ENCODE measurements around the gene FARP2. TPM values are rescaled to one million over a fixed set of nuclear protein-coding genes. Genes with fewer than 3 reads are reported as not detected.

The FARP2 gene
- total RNA-seq, 4 donors from 2014 or later: 42.7 to 229 (median 93.2) TPM

DNA sequence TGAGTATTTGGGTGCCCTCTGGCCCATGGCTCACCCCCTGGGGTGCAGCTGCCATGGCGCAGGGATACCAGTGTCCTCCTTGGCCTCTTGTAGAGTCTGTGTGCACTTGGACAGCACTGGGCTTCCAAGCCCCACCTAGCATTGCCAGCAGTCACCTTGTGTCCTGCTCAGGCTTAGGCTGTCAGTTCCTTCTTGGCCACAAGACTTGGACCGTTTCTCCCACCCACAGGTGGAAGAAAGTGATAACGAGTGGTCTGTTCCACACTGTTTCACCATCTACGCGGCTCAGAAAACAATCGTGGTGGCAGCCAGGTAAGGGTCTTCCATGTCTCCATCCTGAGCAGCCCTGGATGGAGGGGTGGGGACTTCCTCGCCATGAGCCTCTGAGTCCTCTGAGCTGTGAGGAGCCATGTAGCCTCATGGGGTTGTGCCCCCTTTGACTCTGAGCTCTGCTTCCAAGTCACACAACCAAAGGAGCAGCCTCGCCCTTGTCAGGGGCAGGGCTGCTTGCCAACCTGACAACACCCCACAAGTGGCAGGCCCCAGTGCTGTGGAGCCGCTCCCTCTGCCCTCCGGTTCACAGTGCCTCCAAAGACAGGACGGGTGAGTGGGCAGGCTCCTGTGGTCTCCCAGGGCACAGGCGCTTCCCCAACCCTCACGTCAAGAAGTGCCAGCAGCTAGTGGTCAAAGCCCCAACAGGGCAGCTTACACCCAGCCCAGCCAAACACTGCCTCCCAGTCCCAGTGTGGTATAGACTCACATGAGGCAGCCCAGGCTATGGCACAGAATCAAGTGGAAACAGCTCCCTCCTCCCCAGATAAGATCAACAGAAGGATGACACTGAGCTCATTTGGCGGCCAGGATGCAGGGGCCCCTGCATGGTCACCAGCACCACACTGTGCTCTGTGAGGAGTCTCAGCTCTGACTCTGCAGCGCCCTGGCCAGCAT is 133.9 kb downstream of the FARP2 start:
- H3K4me1 ChIP-seq: no peaks in the 10 kb centered on the region
- TF ChIP-seq, protein P1, sequence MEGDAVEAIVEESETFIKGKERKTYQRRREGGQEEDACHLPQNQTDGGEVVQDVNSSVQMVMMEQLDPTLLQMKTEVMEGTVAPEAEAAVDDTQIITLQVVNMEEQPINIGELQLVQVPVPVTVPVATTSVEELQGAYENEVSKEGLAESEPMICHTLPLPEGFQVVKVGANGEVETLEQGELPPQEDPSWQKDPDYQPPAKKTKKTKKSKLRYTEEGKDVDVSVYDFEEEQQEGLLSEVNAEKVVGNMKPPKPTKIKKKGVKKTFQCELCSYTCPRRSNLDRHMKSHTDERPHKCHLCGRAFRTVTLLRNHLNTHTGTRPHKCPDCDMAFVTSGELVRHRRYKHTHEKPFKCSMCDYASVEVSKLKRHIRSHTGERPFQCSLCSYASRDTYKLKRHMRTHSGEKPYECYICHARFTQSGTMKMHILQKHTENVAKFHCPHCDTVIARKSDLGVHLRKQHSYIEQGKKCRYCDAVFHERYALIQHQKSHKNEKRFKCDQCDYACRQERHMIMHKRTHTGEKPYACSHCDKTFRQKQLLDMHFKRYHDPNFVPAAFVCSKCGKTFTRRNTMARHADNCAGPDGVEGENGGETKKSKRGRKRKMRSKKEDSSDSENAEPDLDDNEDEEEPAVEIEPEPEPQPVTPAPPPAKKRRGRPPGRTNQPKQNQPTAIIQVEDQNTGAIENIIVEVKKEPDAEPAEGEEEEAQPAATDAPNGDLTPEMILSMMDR (IDR thresholded peaks at IDR 0.05): no peak
- no peak for TF ChIP-seq EP300 (IDR thresholded peaks at IDR 0.05)
- TF ChIP-seq POLR2A (IDR thresholded peaks at IDR 0.05): no peak
- no peaks in the 10 kb centered on the region for H3K27me3 ChIP-seq
- H3K4me3 ChIP-seq: no peak overlapping the region
- DNase-seq (ENCODE audit: low spot score in 2 of 2): no peak
- H3K9me3 ChIP-seq: no peaks in the 10 kb centered on the region
- H3K27ac ChIP-seq: no peak overlapping the region
- 85 to 89% methylated on average over 12 to 14 of the region's 15 CpGs for WGBS, 2 donors
- peaks cover 2 to 63% (median 8%) of the 10 kb centered on the region in 3 donors for H3K36me3 ChIP-seq

DNA sequence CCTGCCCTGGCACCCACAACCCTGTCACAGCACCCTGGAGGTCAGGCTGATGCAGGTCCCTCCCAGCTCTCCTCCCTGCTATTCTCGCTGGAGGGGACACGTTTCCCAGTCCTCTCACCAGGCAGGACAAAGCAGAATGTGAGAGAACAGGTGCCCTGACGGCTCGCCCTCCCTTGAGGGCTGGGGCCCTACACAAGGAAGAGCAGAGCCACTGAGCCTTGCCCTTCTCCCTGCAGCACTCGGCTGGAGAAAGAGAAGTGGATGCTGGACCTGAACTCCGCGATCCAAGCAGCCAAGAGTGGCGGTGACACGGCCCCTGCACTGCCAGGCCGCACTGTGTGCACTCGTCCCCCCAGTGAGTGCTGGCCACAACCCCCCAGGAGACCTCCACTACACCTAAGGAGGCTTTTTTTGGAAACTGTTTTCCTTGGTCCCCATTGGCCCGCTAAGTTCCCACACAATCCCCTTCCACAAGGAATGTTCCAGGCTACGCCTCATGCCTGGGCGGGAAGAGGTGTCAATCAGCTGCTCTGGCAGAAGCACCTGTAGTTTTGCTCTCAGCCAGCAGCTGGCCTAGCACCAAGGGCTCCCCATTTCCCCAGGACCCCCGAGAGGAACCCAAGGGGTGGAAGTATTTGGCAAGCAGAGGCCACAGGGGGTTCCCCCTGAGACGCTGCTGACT is 134.9 kb downstream of the FARP2 start:
- DNase-seq (ENCODE audit: low spot score in 2 of 2): no peak
- Histone ChIP-seq H3K4me1 (no peaks in the 10 kb centered on the region), H3K36me3 (peaks cover 2 to 72% (median 8%) of the 10 kb centered on the region in 3 donors), H3K27me3 (no peaks in the 10 kb centered on the region), H3K27ac (no peak overlapping the region), H3K4me3 (no peak overlapping the region), H3K9me3 (no peaks in the 10 kb centered on the region)
- 79% methylated on average over 15 to 16 of the region's 16 CpGs for WGBS, 2 donors
- TF ChIP-seq POLR2A (IDR thresholded peaks at IDR 0.05): no peak
- TF ChIP-seq, protein P1 (IDR thresholded peaks at IDR 0.05): no peak
- TF ChIP-seq EP300 (IDR thresholded peaks at IDR 0.05): no peak

DNA sequence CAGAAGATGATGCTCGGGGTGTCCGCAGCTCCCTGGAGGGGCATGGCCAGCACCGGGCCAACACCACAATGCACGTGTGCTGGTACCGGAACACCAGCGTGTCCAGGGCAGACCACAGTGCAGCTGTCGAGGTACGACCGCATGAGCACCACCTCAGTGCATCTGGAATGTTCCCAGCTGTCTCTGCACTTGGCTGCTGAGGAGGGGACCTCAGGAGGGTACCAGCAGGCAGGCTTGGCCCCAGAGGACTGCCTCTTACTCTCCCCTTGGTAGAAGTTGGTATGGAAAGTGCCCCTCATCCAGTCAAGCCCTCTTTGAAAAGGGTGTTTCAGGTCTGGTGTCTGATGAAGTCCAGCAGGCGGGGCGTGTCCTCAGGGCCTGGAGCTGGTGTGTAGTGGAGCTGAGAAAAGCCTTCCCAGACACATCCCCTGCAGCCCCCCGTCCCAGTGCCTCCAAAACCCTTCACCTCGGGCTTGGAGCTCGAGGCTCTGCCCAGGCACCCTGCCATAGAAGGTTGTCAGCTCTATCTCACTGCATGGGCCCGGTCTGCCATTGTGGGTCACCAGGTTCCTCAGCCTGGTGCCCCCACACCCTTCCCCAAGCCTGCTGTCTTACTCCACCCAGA is 135.6 kb downstream of the FARP2 start:
- no peak overlapping the region for H3K27ac ChIP-seq
- H3K36me3 ChIP-seq: peaks cover 1 to 78% (median 8%) of the 10 kb centered on the region in 3 donors
- TF ChIP-seq, protein P1 (IDR thresholded peaks at IDR 0.05): no peak
- TF ChIP-seq EP300 (IDR thresholded peaks at IDR 0.05): no peak
- no peak for TF ChIP-seq POLR2A (IDR thresholded peaks at IDR 0.05)
- no peak overlapping the region for H3K4me3 ChIP-seq
- H3K9me3 ChIP-seq: no peaks in the 10 kb centered on the region
- no peak for DNase-seq (ENCODE audit: low spot score in 2 of 2)
- WGBS, 2 donors: 70 to 83% methylated on average over 2 to 12 of the region's 15 CpGs
- no peaks in the 10 kb centered on the region for H3K4me1 ChIP-seq
- H3K27me3 ChIP-seq: no peaks in the 10 kb centered on the region

DNA sequence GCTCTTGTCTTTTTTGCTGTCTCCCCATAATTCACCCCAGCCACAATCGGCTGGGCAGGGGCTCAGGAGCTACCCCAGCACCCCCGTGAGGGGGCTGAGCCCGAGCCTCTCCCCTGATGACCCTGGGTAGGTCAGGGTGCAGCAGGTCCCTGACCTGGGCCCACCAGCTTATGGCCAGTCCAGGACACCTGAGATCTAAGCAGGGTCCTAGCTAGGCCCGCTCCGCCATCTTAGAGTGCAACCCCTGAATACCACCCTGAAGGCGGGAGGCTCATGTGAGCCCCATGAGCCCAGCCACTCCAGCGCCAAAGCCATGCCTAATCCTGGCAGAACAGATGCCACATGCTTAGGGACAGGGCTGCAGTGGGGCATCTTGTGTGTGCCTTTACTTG is 136.1 kb downstream of the FARP2 start:
- no peak overlapping the region for H3K4me3 ChIP-seq
- H3K27ac ChIP-seq: no peak overlapping the region
- WGBS, 2 donors: 91 to 97% methylated on average over 6 to 7 of the region's 7 CpGs
- no peaks in the 10 kb centered on the region for H3K4me1 ChIP-seq
- no peaks in the 10 kb centered on the region for H3K27me3 ChIP-seq
- DNase-seq (ENCODE audit: low spot score in 2 of 2): no peak
- peaks cover 0 to 78% (median 8%) of the 10 kb centered on the region in 3 donors for H3K36me3 ChIP-seq
- no peaks in the 10 kb centered on the region for H3K9me3 ChIP-seq
- TF ChIP-seq, protein P1 (IDR thresholded peaks at IDR 0.05): no peak
- TF ChIP-seq POLR2A (IDR thresholded peaks at IDR 0.05): no peak
